ENCODE measurements around the gene CACNA2D1.

GRCh38 chr7:82054544-82054943 lies 389.0 kb downstream of the CACNA2D1 start:
- TF ChIP-seq CTCF (IDR thresholded peaks at IDR 0.05) (no peak), POLR2A (IDR thresholded peaks at IDR 0.05) (no peak)
